NCI-H2227 (cell line): ENCODE measurements around the gene CDK10.

Experiments
- DNase-seq: peaks from one replicate; lab custom pipeline; 2025; ENCODE audit not compliant: unreplicated experiment; lab: John Stamatoyannopoulos, UW

Gene CDK10

GRCh38 chr16:89711601-89712273, 25.2 kb downstream of the CDK10 start:
- no peak for DNase-seq

GRCh38 chr16:89712274-89712781, 25.8 kb downstream of the CDK10 start:
- DNase-seq: no peak

- DNase-seq: no peak
Measured at GRCh38 chr16:89716493-89716892, 30.0 kb downstream of the CDK10 start.

- DNase-seq: no peak
Measured at GRCh38 chr16:89716916-89717687, 30.6 kb downstream of the CDK10 start.

- no peak for DNase-seq
Measured at GRCh38 chr16:89717688-89718505, 31.4 kb downstream of the CDK10 start.

- no peak for DNase-seq
Measured at GRCh38 chr16:89720551-89720812, 34.0 kb downstream of the CDK10 start.

GRCh38 chr16:89720813-89721545, 34.5 kb downstream of the CDK10 start, which contains the start of the genes VPS9D1 and ZNF276:
Gene VPS9D1, minus strand, starts transcription at chr16:89720898. Its CDS starts 37 bp downstream, at chr16:89720861.
Gene ZNF276, plus strand, starts transcription at chr16:89721537. Its CDS starts 104 bp downstream, at chr16:89721641.
- peak; percentile 83 for DNase-seq

- DNase-seq: peak; percentile 47
Measured at GRCh38 chr16:89721546-89722391, 35.3 kb downstream of the CDK10 start.

GRCh38 chr16:89722392-89723278, 36.1 kb downstream of the CDK10 start:
- DNase-seq: peak; percentile 60

GRCh38 chr16:89723279-89724250, 37.1 kb downstream of the CDK10 start:
- DNase-seq: no peak

- no peak for DNase-seq
Measured at GRCh38 chr16:89727406-89728120, 41.1 kb downstream of the CDK10 start.

GRCh38 chr16:89729293-89729692, 42.8 kb downstream of the CDK10 start:
- DNase-seq: no peak

- DNase-seq: peak; percentile 26
Measured at GRCh38 chr16:89729863-89730593, 43.5 kb downstream of the CDK10 start.

GRCh38 chr16:89730610-89731234, 44.2 kb downstream of the CDK10 start:
- DNase-seq: no peak

GRCh38 chr16:89732142-89732917, 45.8 kb downstream of the CDK10 start:
- DNase-seq: no peak
